SKM-1 (cell line): ENCODE measurements around the gene SH3PXD2B.
"Not testable (repeated sequence)": the region's sequence is repeated elsewhere in the genome, so short reads cannot be mapped to it uniquely, and the experiment has no call there.

Experiments used
- DNase-seq: peaks from one replicate; lab custom pipeline; 2025; ENCODE audit not compliant: unreplicated experiment; lab: John Stamatoyannopoulos, UW

Gene SH3PXD2B

DNA sequence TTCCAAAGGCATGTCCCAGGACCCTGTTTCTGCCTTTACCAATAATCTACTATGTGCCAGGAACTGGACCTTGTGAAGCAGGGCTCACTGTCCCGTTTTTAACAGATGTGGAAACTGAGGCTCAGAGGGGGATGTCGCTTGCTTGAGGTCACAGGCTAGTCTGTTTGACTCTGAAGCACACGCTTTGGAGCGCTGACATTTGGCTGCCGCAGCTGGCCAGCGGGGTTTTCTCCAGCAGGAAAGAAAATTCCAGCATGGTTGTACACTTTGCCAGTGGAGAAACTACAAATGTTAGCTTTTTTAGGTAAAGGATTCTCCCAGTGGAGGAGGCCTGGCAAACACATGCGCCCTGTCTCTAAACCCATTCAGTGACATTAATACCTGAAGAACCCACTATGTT is 50.5 kb downstream of the SH3PXD2B start:
- no peak for DNase-seq

DNA sequence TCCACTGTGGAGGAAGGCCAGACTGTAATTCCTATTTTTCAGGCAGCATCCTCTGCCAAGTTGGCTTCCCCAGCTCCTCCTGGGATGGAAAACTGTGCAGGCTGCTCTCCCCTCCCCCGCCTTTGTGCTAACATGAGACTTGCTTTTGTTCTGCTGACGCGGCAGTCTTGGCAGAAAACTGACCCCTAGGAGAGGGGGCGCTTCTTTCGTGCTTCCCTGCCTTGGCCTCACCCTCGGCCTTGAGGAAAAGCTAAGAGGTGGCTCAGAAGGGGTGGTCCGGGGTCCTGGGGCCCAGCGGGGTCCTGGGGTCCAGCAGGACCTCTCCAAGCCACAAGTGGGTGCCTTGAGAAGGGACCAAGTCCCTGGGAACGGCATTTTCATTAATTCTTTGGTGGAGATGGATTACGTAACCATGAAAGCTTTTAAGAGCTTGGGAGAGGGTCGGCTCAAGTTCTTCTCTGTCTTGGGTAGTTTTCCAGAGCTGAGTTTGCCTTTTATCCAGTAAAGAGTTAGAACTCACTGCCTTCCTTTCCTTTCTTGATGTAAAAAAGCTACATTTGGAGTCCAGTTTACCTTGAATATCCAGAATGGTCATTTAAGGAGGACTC is 51.0 kb downstream of the SH3PXD2B start:
- DNase-seq: no peak

DNA sequence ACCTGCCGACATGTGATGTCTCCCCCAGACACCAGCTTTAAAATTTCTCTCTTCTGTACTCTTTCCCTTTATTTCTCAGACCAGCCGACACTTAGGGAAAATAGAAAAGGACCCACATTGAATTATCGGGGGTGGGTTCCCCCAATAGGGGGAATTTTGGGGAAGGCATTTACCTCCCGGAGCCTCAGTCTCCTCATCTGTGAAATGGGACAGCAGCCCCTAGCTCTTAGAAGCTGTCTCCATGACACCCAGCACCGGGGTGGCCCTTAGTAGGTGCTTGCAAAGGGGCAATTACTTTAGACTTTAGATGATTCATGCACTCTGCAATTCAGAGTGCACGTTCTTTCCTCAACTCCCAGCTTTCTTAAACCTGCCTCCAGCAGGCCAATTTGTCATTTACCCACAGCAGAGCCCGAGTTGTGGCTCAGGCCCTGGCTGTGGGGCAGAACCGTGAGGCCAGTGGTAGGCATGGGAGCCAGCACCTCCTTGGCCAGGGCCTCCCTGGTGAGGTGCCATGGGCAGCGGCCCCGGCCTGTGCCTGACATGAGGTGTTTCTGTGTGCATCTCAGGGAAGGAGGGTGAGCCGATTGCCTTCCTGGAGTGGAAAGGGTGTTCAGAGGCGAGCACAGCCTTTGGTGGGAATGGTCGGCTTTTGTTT is 51.7 kb downstream of the SH3PXD2B start:
- no peak for DNase-seq

DNA sequence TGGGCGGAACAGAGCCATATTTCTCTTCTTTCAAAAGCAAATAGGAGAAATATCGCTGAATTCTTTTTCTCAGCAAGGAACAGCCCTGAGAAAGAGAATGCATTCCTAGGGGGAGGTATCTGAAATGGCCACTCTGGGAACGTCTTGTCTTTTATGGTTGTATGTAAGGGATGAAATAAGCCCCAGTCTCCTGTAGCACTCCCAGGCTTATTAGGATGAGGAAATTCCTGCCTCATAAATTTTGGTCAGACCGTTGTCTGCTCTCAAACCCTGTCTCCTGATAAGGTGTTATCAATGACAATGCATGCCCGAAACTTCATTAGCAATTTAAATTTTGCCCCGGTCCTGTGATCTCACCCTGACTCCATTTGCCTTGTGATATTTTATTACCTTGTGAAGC is 52.3 kb downstream of the SH3PXD2B start:
- not testable (repeated sequence) for DNase-seq

DNA sequence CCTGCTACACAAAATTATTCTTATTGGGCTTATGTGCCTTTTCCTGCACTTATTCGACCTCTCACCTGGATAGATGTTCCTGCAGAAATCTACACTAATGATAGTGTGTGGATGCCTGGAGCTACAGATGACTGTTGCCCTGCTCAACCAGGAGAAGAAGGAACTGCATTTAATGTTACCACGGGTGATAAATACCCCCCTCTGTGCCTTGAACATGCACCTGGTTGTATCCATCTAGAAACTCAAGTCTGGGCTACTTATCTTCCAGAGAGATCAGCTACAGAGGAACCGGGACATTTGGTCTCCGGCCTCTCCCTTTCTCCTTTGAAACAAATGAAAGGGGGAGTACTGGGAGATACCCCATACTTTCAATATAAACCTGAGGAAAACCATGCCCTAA is 54.5 kb downstream of the SH3PXD2B start:
- no peak for DNase-seq

DNA sequence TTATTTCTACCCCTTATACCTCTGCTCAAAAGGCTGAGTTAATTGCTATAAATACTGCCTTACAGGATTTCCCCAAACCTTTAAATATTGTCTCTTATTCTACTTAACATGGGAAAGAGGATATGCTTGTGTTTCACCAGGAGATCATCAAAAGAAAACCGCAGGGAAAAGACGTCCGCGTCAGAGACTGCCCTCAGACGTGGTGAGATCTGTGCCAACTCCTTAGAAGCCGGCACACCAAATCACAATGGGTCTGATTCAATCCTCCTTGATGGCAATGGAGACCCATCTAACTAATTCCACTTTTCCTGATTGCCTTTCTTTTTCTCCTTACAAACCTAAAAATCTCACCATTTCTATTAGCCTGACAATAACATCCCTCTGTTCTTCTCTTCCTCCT is 55.0 kb downstream of the SH3PXD2B start:
- DNase-seq: no peak

DNA sequence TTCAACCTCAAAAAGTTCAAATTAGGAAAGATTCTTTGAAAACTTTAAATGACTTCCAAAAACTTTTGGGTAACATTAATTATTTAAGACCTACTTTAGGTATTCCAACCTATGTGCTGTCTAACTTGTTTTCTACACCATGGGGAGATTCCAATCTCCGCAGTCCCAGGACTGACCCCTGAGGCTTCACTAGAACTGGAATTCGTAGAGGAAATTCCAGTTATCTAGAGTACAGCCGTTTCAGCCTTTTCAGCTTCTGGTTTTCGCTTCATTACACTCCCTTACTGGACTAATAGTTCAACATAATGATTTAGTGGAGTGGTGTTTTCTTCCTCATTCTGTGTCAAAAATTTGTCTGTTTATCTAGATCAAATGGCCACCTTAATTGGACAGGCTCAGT is 55.7 kb downstream of the SH3PXD2B start:
- not testable (repeated sequence) for DNase-seq

DNA sequence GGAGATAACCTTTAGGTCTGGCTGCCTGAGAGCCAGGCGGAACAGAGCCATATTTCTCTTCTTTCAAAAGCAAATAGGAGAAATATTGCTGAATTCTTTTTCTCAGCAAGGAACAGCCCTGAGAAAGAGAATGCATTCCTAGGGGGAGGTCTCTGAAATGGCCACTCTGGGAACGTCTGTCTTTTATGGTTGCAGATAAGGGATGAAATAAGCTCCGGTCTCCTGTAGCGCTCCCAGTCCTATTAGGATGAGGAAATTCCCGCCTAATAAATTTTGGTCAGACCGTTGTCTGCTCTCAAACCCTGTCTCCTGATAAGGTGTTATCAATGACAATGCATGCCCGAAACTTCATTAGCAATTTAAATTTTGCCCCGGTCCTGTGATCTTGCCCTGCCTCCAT is 57.3 kb downstream of the SH3PXD2B start:
- not testable (repeated sequence) for DNase-seq

DNA sequence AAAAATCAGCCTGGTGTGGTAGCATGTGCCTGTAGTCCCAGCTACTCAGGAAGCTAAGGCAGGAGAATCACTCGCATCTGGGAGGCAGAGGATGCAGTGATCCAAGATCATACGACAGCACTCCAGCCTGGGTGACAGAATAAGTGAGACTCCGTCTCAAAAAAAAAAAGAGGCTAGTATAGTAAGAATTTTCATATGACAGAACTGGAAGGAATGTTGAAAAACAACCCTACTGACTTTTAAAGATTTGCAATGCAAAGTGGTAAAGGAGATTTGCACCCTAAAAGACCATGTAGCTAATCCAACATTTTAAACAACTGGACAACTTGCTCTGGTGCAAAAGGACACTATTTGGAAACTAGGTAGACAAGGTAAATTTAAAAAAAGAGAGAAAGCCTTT is 58.1 kb downstream of the SH3PXD2B start:
- no peak for DNase-seq

DNA sequence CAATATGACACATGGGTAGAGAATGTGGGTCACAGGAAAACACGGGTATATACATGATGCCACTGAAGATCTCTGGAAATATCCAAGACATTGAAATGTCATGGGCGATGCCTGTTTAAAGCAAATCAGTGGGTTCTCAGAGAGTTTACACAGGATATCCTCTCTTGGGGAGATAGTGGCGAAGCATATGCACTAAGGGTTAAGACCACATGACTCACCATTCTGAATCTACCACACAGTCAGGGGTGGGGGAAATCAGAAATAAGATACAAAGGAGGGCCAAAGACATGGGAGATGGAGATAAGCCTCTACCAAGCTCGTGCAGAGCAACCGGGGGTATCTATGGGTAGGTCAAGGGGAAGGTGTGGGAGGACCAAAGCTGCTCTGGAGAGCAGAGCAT is 58.8 kb downstream of the SH3PXD2B start:
- no peak for DNase-seq

DNA sequence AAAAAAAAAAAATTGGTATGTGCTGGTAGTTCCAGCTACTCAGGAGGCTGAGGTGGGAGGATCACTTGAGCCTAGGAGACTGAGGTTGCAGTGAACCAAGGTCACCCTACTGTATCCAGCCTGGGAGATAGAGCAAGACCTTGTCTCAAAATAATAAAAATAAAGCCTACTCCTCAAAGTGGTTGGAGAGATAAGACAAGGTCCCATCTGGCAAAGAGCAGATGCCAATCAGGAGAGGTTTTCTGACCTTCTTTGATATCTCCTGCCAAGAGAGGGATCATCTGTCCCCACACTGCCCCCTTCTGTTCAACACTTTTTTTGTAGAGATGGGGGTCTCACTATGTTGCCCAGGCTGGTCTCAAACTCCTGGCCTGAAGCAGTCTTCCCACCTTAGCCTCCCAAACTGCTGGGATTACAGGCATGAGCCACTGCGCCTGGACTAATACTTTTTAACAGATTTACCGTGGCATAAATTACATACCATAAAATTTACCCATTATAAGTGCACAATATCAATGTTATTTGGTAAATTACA is 64.7 kb downstream of the SH3PXD2B start:
- no peak for DNase-seq

DNA sequence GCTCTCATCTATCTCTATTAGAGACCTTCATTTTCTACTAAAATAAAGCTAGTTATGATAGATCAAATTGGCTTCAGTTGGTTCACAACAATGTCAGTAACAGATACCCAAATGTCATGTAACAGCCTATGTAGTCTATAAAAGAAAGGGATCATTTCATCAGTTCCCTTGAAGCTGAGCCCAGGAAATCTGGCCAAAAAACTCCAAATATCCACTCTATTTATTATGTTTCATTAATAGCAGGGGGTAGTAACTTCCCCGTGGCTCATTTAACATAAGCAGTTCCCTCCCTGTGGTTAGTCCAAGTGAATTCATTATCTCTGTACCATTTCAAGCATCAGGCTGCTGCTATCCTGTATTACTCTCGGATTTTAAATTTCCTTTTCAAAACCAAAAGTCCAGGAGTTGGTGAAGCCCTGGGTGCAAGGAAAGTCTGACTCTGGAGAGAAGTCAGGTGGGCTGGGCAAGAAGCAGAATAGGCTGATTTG is 66.0 kb downstream of the SH3PXD2B start:
- no peak for DNase-seq

DNA sequence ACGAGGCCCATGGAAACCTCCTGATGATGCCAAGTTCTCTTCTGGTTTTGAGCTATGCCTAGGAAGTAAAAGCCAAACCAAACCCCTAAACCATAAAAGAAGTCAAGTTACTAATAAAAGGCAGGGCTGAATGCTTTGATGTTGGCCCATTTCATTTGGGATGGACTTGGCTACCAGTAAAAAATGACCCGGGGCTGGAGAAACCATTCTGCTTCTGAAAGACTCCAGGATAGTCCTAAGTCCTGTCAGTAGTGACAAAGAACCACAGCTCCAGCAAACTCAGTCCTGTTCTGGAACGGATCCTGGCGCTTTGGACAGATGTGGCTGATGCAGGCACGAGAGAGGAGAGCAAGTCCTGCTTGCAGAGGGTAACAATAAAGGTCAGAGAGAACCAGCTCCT is 68.6 kb downstream of the SH3PXD2B start:
- DNase-seq: no peak

DNA sequence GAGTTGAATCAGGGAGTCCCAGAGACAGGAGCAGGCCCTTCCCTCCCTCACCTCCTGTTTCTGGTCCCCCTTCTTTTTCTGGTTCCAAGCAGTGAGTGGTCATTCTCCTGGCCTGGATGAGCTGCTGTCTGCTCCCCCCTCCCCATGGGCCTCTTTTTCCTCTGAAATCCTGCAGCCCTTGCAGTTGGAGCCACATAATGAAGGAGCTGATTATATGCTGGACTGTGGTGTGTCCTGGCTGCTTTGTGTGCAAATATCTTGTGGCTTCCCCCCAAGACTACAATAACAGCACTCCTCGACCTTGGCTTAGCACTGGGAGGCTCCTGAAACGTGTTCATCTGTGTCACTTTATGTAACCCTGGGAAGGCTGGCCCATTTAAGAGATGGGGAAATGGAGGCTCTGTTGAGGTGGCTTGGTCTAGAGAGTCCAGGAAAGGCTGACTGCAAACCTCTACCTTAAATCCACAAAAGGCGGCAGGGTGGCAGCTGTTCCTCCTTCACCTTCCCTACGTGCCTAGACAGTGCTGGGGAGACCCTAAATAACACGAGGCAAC is 69.2 kb downstream of the SH3PXD2B start:
- no peak for DNase-seq

DNA sequence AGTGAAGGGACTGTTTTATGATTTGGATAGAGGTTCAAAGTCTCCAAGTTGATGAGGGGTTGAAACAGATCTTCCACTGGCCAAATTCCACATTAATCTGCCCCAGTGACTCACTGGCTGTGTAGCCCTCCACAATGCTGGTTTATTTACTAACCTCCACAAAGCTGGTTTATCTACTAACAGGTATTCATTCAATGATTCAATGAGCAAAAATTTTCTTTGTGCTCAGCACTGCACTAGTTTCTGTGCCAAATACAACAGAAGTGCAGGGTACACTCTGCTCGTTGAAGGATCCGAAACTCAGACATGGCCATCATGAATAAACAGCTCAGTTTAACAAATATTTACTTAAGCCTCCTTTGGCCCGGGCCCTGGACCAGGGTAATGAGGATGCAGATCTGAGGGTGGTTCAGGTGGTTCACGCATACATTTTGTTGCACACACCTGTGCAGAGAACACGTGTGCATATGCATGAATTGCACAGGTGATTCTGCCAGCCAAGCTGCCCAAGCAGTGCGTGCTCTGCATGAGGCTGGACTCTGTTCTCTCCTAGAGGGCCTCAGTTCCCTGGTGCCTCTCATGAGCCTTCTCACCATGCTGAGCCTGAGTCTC is 71.0 kb downstream of the SH3PXD2B start:
- no peak for DNase-seq

DNA sequence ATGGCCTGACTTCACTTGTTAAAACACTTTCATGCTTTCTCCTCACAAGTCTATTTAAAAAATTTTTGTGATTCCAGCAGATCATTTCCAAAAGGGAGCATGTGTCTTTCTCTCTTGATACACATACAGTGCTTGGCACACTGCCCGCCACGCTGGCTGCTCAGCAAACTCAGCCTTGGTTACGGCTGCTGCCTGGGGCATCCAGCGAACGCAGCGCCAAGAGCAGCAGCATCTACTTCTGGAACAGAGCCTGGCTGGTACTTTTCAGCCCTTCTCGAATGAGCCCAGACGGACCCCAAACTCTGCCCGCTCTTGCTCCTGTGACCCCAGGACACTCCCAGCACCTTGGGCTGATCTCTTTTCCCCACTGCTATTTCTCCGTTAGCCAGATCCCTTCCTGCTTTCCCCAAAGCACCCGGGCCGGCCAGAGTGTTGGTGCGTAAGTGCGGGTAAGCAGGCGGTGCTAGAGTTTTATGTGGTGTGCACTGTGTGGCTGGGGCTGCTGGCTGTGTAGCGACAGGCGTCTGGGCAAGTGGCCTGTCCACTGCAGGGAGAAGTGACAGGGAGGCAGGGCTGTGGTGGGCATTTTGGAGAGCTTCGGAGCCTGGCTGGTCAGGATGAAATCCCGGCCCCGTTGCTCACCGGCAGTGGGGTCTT is 73.2 kb downstream of the SH3PXD2B start:
- no peak for DNase-seq

DNA sequence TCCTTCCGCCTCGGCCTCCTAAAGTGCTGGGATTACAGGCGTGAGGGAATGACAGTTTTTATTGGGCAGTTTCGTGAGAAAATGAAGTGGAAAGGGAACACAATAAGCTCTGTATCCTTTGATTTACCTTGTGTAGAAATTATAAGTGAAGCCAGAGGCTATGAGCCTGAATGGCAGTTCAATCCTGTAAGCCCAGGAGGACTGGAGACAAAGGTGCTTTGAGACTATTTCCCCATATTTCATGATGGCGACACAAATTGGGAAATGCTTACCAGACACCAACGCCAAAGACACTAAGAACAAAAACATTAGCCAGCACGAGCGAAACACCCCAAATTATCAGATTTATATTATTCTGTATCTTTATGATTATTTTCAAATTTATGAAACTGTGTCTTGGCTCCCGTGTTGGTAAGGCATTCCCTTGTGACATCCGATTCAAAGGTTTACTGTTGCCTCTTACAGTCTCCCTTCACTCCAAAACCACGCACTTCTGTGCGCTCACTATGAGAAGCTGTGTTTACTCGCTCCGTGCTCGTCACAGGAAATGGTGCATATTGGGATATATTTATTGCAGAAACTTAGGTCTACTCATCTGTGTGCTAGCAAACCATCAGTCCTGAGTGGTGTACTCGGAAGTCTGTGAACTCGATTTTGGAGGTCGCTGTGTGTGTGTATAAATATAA is 73.9 kb downstream of the SH3PXD2B start:
- DNase-seq: no peak

DNA sequence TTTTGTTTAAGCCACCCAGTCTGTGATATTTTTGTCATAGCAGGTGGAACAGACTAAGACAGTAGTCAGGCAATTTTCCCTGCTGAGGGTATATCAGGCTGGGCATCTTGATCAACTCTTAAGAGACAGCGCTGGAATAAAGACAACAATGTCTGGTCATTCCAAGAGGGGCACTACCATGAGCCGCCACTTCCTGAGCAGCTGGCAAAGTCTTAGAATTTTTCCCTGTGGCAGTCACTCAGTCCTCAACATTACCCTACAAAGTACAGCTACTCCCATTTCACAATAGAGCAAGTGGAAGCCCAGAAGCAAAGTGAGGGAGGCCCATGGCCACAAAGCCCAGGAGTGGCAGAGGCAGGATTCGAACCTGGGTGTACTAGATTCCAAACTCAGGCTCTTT is 74.8 kb downstream of the SH3PXD2B start:
- no peak for DNase-seq

DNA sequence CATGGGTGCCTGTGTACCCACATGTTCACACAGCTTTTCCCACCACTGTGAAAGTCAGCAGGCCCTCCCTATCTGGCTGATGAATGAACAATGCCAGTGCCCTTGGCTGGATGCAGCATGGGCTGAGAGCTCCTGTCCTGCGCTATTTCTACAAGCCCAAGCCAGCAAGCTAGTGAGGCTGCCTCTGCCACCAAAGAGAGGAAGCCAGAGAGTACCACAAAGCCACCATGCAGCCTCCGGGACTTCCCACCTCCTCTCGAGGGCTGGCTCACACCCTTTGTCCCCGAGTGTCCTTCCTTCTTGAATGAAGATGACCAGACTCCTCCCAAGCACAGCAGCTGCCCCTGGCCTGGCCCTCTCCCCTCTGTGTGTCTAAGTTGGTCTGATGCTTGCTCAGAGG is 76.5 kb downstream of the SH3PXD2B start:
- no peak for DNase-seq

DNA sequence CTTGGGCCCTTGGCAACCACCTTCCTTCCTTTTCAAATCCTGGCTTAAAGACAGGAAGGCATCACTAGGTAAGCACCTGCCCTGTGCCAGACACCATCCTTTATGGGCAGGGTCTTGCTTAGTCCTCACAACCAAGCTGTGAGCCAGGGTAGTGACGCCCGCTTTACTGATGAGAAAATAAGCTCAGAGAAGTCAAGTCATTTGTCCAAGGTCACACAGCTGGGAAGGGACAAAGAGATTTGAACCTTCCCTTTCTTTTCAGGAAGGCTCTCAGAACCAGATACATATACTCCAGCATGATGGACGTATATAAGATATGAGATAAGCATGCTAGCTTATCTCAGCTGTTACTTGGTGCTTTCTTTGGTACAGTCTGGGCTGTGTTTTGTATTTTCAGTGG is 76.9 kb downstream of the SH3PXD2B start:
- no peak for DNase-seq

DNA sequence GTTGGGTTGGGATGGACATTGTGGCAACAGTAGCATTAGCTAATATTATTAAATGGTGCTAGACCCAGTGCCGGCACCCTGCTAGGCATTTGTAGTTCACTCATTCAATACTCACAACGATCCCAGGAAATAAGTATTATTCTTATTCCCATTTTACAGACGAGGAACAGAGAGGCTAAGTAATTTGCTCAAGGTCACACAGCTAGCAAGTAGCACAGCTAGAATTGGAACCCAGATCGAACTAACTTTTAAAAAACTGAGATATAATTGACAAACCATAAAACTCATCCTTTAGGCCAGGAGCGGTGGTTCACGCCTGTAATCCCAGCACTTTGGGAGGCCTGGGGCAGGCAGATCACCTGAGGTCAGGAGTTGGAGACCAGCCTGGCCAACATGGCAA is 79.5 kb downstream of the SH3PXD2B start:
- DNase-seq: no peak
